HuH-7.5 (cell line): Measurements from ENCODE around the gene SLC6A7.

Experiments used
- DNase-seq: peaks from one replicate; pipeline ENCODE4 v3.0.0; 2011; ENCODE audit warnings: low spot score

The SLC6A7 gene

DNA sequence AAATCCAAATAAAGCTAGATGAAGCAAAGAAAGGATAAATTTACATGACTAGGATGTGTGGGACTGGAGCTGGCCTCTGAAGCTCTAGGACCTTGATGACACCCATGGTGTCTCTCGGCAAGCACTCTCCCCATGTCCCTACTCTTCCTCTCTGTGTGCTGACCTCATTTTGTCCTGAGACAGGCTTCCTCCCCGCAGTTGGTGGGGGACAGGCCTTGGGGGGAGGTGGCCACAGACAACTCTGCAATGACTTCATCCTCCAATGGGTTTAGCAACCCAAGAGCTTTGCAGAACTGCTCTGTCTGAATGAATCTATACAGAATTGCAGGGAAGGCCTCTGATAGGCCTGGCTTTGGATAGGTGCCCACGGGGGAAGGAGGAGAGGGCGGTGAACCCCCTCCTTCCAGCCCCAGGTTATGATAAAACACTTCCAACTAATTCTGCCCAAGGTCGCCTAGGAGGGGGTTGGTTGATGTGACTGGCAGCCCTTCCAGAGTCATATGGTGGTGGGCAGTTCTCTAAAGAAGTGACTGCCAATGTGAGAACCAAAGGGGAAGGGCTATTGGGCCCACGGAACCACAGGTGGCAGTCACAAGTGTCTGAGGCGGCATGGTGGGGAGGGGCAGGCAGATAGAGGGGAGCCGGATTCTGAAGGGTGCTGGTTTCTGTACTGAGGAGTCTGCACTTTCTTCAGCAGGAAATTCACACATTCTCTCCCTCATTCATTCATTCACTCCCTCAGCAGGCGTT is 6.0 kb downstream of the SLC6A7 start:
- DNase-seq = no peak

DNA sequence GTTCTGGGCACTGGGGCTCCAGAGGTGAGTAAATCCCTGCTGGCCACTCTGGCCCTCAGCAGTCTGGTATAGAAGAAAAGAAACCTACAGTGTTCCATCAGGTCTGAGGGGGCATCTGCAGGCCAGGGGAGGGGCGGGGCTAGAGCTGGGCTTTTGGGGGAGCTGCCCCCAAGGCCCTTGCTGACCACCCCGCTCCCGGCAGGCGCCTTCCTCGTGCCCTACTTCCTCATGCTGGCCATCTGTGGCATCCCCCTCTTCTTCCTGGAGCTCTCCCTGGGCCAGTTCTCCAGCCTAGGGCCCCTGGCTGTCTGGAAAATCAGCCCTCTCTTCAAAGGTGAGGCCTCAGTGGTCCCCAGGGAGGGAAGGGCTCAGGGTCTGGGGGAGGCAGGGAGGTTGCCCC is 6.7 kb downstream of the SLC6A7 start:
- DNase-seq = no peak

DNA sequence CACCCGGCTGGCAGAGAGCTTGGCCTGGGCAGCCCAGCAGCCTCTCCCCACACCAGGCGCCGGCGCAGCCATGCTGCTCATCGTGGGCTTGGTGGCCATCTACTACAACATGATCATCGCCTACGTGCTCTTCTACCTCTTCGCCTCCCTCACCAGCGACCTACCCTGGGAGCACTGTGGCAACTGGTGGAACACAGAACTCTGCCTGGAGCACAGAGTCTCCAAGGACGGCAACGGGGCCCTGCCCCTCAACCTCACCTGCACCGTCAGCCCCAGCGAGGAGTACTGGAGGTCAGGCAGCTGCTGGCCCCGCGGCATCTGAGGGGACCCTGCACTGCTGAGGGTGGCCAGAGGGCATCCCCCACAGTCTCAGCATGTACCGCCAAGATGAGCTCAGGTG is 7.1 kb downstream of the SLC6A7 start:
- DNase-seq = no peak

DNA sequence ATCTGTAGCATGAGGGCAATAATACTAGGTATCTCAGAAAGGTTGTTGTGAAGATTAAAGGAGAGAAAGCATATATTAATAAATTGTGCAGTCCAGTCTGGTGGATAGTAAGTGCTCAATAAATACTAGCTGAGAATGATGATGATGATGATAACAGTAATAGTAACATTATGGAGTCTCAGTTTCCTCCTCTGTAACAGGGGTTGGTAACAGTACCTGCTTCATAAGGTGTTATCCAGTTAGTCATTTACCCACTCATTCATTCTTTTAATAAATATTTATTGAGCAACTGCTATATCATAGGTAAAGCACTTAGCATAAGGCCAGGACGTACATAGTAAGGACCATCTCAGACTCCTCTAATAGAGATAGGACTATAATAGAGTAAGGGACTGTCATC is 7.6 kb downstream of the SLC6A7 start:
- no peak for DNase-seq

DNA sequence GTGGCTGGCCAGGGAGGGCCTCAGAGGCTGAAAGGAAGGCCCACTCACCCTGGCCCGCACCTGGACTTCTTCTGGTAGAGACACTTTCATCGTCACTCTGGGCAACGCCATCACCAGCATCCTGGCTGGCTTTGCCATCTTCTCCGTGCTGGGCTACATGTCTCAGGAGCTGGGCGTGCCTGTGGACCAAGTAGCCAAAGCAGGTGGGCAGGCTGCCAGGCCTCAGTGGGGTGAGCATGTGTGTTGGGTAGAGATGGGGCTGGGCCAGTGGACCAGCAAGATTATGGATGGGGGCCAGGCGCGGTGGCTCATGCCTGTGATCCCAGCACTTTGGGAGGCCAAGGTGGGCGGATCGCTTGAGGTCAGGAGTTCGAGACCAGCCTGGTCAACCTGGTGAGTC is 12.6 kb downstream of the SLC6A7 start:
- no peak for DNase-seq

DNA sequence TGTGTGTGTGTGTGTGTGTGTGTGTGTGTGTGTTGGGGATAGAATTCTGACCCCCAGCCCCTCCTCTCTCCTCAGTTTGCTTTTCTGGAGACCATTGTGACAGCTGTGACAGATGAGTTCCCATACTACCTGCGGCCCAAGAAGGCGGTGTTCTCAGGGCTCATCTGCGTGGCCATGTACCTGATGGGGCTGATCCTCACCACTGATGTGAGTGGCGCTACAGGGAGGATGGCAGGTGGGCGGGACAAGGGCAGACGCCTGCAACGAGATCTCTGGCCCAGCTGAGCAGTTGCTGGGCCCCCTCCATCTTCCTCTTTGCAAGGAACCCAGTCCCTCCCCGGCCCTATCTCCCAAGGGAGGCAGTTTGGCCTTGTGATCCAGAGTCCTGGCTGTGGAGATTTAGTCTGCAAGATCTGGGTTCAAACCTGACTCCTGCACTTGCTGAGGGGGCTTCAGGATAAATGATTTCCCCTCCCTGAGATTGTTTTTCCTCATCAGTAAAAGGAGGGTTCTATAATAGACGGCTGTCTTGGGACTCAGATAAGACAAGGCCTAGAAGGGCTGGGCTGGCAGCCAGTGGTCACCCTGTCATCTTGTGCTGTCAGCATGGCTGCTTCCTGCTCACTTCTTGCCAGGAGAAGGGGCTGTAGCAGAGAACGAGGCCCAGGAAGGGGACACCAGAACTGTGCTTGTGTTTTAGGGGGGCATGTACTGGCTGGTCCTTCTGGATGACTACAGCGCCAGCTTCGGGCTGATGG is 14.1 kb downstream of the SLC6A7 start:
- DNase-seq = no peak

DNA sequence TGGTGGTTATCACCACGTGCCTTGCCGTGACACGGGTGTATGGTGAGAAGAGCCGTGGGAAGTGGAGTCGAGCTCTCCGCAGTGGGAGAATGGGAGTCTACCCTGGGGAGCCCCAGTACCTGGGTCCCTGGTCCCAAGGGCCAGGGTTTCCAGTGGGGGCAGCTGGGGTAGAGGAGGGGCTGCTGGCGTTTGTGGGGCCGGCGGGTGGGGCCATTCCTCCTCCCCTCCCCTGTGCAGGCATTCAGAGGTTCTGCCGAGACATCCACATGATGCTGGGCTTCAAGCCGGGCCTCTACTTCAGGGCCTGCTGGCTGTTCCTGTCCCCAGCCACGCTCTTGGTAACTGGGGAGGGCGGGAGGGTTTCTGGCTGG is 14.7 kb downstream of the SLC6A7 start:
- DNase-seq = no peak

DNA sequence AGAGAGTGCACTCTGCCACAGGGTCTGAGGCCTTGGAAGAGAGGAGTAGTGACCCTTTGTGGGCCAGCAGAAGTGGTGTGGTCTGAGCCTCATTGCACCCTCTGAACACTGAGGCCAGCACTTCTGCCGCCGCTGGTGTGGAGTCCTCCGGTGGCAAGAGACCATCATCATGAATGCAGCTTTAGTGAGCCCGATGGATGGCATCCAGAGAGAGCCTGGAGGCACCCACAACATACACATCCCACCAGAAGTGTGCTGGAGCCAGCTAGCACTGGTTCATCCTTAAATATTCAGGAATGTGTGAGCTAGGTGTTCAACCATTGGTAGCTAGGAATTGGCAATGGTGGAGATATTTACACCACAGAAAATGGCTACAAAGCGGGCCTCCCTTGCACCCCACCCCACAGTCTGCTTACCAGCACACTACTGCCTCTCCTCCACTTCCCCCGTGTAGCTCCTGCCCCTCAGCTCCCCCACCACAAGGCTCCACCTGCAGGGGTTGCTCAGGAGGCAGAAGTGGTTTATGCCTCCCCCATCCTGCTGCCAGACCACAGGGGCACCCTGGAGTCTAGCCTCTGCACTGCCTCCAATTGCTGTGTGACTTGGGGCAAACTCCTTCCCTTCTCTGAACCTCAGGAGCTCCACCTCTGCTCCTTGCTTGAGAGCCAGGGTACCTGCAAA is 16.4 kb downstream of the SLC6A7 start:
- DNase-seq = no peak

DNA sequence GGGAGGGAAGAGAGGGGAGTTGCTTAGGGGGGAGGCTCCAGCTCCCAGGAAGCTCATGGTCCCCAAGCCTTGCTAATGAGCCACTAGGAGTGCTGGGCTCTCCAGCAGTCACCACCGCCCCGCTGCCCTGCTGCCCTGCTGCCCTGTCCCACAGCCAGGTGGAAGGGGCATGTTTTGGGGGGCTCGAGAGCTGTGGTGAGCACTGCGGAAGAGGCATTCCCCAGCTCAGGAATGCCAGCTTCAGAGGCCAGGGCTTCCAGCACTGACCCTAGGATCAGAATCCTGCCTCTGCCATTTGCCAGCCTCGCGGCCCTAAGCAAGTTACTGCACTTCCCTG is 16.9 kb downstream of the SLC6A7 start:
- DNase-seq = no peak

DNA sequence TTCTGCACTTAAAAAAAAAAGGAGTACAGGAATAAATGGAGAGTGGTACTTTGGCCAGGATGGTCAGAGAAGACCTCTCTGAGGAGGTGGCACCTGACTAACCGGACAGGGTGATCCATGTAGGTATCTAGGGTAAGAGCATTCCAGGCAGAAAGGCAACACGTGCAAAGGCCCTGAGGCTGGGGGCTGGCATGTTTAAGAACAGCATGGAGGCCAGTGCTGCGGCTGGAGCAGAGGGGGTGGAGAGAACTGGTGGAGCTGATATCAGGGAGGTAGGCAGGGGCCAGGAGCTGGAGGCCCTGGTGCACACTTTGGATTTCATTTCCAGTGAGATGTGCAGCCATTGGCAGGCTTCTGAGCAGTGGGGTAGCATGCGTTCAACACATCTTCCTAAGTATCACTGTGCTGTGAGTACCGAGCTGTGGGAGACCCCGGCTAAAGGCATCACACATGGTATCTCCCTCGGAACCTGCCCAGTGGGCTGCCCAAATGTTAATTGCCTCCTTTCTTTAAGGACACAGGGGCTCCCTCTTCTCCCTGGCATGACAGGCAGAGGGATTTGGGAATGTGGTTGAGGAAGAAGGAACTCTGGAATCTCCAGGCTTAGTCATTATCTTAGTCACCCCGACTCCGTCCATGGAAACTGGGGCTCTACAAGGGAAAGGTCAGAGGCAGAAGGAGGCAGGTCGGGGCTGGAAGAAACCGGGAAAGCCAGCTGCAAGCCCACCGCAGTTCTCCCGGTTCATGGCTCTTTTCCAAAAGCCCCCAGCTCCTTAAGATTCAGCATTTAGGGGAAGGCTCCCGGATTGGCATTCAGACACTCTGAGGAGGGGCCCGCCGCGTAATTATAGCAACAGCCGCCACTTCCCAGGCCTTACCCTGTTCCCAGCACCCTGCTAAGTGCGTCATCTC is 18.6 kb downstream of the SLC6A7 start:
- DNase-seq = no peak

DNA sequence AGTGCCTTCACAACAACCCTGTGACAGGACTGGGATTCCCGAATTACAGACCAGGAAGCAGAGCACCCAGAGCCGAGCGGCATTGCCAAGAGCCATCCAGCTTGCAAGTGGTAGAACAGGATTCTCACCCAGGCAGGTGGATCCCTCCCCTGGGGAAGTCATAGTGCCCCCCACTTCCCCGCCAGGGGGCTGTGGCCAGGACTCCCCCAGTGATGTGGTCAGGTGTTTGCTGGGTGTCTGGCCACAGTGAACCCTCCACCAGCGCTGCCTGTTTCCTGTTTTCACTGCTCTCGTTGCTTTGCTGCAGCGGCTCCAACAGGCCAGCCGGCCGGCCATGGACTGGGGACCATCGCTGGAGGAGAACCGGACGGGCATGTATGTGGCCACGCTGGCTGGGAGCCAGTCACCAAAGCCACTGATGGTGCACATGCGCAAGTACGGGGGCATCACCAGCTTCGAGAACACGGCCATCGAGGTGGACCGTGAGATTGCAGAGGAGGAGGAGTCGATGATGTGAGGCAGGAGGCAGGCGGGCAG is 19.3 kb downstream of the SLC6A7 start:
- DNase-seq = no peak

DNA sequence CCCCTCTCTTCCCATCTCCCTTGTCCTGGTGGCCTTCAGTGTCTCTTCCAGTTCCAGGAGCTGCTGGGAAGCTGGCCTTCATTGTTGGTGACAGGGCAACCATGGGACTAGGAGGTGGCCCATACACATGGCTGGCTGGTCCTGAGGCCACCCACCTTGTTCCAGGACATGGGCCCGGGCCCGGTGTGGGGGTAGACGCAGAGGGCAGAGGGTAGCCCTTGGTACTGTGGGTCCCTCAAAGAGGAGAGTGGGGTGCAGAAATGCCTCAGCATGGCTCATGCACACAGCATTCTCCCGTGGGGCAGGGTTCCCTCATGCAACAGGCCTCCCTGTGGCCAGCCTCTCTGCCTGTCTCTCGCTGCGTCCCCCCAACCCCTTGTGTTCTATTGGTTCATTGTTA is 20.8 kb downstream of the SLC6A7 start:
- no peak for DNase-seq

DNA sequence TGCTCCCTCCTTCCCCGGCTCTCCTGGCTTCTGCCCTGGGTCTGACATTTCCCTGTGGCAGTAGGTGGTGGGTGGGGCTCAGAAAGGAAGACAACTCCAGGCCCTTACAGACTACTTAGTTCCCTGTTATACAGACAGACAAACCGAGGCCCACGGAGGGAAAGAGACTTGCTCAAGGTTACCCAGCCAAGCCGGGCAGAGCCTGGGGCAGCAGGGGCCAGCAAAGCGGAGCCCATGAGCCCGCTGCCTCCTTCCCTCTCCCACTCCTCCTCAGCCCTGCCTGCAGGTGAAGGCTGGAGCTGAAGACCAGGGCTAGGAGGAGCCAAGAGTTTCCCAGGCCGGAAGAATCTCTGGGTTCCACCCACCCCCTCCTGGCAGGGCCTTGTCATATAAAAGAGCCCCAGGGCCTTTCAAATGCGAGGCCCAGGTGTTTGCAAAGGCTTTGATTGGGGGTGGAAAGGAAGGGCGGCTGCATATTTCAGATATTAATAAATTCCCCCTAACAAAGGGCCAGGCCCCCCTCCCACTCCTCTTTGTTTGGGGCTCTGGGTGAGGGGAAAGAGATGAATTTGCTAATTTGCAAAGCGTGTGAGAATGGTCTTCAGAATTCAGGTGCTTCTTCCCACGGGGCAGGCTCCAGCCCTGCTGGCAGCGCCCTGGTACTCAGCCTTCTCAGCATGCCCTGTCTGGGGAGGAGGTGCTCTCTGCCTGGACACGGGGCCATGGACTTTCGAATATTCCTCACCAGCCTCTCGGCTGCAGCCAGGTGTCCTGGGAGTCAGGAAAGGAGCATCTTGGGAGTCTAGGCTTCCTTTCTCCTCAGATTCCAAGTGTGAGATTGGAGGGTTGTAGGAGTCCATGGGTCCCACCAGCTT is 21.5 kb downstream of the SLC6A7 start:
- no peak for DNase-seq

DNA sequence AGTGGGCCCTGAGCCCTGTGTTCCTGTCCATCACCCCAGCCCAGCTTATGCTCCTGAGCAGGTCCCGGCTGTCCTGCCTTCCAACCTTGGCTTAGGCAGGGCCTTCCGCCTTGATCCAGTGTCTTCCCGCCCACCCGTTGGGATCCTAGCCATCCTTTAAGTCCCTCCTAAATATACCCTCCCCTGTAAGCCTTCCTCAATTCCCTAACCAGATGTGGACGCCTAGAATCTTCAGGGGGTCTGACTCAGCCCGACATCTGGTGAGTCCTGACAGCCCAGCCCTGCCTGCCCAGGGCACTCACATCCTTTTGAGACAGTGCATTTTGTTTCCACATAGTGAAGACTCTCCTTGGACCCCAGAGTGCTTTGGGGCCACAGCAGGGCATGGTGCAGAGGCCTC is 23.7 kb downstream of the SLC6A7 start:
- DNase-seq = no peak

DNA sequence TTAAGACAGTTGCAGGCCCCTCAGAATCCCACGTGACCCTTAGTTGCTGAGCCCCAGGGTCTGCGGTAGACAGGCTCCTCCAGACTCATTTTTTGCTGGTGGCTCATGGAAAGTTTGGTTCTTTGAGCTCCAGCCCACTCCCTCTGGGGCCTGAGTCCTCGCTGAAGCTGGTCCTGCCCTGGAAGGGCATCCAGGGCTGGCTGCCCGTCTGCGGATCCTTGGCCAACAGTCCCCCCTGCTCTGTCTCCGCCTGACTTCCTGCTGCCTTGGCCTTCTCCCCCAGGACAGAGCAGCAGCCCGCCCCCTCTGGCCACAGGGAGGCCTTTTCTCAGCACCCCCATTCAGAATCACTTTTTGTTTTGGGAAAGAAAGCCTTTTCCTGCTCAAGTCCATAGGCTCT is 24.4 kb downstream of the SLC6A7 start:
- DNase-seq = no peak

DNA sequence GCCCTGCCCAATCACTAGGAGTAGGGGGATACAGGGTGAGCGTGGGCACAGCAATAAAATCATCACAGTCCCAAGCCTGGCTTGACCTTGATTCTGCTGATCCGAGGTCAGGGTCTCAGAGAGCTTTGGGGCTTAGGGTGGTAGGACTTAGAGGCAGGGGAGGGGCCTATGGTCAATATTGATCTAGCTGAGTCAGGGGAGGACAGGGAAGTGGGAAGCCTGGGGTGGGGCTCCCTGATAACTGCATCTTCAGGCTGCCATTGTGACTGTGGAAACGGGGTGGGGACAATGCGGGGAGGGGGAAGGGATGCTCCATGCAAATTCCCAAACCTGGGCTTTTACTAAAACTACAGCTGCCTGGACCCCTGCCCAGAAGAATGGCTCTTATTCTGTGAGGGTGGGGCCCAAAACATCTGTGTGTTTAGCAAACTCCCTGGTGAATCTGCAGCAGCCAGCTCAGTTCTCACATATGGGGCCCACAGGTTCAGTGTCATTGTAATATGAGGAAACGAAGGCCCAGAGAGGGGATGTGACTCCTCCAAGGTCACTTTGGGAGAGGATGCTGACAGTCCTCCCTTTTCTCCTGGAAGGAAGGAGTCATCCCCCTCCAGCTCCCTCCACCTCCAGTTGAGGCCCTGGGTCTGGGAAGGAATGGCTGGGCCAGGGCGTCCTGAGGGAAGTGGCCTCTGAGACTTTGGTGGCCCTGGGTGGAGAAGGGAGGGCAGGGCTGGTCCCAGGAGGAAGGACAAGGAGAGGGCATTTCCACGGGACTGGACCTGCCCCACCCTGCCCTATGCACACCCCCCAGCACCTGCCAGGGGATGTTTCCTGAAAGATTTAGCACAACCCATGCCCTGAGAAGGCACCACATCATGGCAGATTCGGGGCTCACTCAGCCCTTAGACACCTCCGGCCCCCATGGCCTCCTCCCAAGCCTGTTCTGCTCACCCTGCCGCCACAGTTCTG is 26.4 kb downstream of the SLC6A7 start:
- no peak for DNase-seq

DNA sequence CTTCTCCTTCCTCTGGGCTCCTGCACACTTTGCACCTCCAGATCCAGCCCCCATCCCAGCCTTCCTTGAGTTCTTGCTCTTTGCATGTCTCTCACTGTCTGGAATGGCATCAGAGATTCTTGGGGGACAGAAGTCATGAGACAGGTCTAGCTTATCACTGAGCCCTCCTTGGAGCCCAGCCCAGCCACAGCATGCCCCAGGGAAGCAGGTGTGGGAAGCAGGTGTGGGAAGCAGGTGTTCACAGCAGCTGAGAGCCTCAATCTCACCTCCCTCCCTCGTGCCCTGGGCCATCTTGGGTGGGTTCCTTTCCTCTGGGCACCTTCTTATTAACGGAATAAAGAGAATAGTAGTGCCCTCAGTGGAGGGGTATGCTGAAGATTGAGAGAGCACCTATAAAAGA is 27.2 kb downstream of the SLC6A7 start:
- DNase-seq = no peak

DNA sequence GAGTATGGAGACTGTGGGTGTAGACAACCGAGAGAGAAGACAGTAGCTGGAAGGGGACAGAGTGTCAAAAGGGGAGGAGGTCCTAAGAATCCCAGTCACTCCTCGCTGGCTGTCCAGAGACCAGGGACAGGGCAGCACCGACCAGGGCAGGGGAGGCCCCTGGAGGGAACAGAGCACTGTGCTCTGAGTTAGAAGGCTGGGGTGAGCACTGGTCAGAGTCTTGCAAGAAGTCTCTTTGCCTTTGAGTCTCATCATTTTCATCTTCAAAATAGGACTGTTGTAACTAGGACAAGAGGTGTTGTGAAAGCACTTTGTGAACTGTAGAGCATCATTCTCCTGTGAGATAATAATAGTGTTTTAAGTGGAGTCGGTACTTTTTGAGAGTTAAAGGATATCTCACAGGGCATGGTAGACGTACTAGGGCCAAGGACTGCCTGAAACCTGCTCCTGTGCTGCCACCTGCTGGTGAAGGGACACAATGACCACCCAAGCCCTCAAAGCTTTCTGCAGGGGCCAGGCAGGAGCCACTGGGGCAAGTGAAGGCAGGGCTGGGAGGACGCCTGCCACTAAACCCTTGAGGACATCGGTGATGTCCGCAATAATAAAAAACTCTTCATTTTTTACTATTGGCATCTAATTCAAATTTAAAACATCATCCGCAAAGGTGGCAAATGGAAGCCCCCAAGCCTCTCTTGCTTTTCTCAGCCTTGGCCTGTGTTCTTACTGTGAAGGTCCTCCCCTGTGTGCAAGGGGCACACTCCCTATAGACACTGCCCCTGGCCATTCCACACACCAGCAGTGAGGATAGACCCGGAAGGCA is 28.2 kb downstream of the SLC6A7 start:
- peak; percentile 79 for DNase-seq

DNA sequence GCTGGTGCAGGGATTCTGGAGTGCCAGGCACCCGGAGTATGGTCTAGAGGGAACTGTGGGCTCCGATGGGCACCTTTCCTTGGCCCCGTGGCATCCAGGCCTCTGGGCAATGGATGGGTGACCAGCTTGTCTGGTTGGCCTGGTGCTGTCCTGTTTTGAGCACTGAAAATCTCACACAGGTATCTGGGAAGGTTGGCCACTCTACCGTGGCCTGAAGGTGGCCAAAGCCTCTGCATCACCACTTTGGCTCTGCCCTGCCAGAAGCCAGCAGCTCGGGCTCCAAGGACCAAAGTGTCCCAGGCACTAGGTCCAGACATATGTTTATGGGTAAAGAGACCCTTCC is 28.8 kb downstream of the SLC6A7 start:
- no peak for DNase-seq
